ENCODE results near the gene IL12A. TPM values are rescaled to one million over a fixed set of nuclear protein-coding genes. Genes with fewer than 3 reads are reported as not detected.

Gene IL12A
- total RNA-seq, 2 experiments from 2014 or later: not detected

GRCh38 chr3:159947220-159947619 is 41.4 kb upstream of the IL12A start:
- Mint-ChIP-seq H3K4me3 (no peak overlapping the region), H3K27me3 (peaks cover 23% of the 10 kb centered on the region), H3K27ac (no peak overlapping the region), H3K9me3 (no peaks in the 10 kb centered on the region), H3K4me1 (ENCODE audit: low read depth) (no peaks in the 10 kb centered on the region), H3K36me3 (ENCODE audit: low read depth) (no peaks in the 10 kb centered on the region)
- TF ChIP-seq CTCF (IDR thresholded peaks at IDR 0.05): no peak
- ChIA-PET POLR2A (no interaction called here), CTCF (interaction anchor here (1.5 to 1.6 kb wide), 2 partner anchors 34 to 63 kb away, joined by 4 to 6 read pairs; no protein-coding TSS in a partner anchor)
- intact Hi-C loops (cut with micrococcal nuclease): no loop called here
- ATAC-seq (no peak), DNase-seq (no peak)

GRCh38 chr3:159948429-159949144 is 40.0 kb upstream of the IL12A start:
- POLR2A ChIA-PET: no interaction called here
- intact Hi-C loops (cut with micrococcal nuclease): no loop called here
- no peak for ATAC-seq
- Mint-ChIP-seq H3K9me3 (no peaks in the 10 kb centered on the region), H3K4me1 (ENCODE audit: low read depth) (no peaks in the 10 kb centered on the region), H3K27ac (no peak overlapping the region), H3K36me3 (ENCODE audit: low read depth) (no peaks in the 10 kb centered on the region), H3K27me3 (peaks cover 26% of the 10 kb centered on the region), H3K4me3 (no peak overlapping the region)
- TF ChIP-seq CTCF (IDR thresholded peaks at IDR 0.05): no peak
- CTCF ChIA-PET: interaction anchor here (1.1 kb wide), 1 partner anchor 58 kb away, joined by 3 read pairs; no protein-coding TSS in a partner anchor
- DNase-seq: no peak

DNA sequence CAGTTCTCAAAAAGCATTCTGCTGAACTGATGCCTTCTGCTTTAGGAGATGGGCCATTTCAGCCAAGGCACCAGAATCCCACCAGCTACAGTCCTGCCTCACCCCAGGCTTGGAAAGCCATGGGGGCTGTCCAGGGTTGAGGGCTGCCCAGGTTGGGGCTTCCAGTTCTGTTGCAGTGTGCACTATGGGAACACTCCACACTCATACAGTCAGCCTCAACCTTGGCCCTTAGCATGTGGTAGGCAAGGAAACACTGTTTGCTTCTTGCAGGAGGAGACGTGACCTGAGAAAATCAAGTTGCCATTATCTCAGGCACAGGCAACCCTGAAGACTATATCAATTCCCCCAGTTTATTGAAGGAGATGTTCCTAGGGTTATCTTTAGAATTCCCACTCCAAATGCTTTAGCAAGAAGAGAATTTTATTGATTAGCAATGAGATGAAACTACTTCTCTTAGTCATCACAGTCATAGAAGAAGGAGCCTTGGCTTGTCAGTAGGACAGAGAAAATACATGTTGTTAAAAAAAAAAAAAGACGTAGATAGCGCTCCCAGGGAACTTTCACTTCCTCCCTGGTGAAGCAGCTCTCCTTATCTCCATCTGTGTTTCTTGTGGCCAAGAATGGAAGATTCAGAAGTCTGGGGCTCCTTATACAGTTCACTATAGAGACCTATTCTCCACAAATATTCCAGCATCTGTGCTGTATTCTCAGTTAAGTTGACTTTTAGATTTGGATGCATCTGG is 38.3 kb upstream of the IL12A start:
- H3K27ac Mint-ChIP-seq: no peak overlapping the region
- intact Hi-C loops (cut with micrococcal nuclease): no loop called here
- ChIA-PET POLR2A (no interaction called here), CTCF (no interaction called here)
- DNase-seq: no peak
- H3K4me1 Mint-ChIP-seq (ENCODE audit: low read depth): no peaks in the 10 kb centered on the region
- no peak overlapping the region for H3K4me3 Mint-ChIP-seq
- H3K36me3 Mint-ChIP-seq (ENCODE audit: low read depth): no peaks in the 10 kb centered on the region
- no peak for ATAC-seq
- peaks cover 31% of the 10 kb centered on the region for H3K27me3 Mint-ChIP-seq
- TF ChIP-seq CTCF (IDR thresholded peaks at IDR 0.05): no peak
- no peaks in the 10 kb centered on the region for H3K9me3 Mint-ChIP-seq

GRCh38 chr3:159951540-159951939 is 37.1 kb upstream of the IL12A start:
- ATAC-seq (no peak), DNase-seq (no peak)
- no peak overlapping the region for H3K4me3 Mint-ChIP-seq
- H3K4me1 Mint-ChIP-seq (ENCODE audit: low read depth): no peaks in the 10 kb centered on the region
- H3K27me3 Mint-ChIP-seq: peaks cover 29% of the 10 kb centered on the region
- H3K9me3 Mint-ChIP-seq: no peaks in the 10 kb centered on the region
- intact Hi-C loops (cut with micrococcal nuclease): no loop called here
- ChIA-PET POLR2A (no interaction called here), CTCF (interaction anchor here (2.7 kb wide), 1 partner anchor 66 kb away, joined by 9 read pairs; no protein-coding TSS in a partner anchor)
- TF ChIP-seq CTCF (IDR thresholded peaks at IDR 0.05): no peak
- no peak overlapping the region for H3K27ac Mint-ChIP-seq
- no peaks in the 10 kb centered on the region for H3K36me3 Mint-ChIP-seq (ENCODE audit: low read depth)

Data from activated CD8-positive, alpha-beta T cell treated with anti-CD3 and anti-CD28 coated beads for 36 hours (primary cell).